SK-N-SH treated with all-trans-retinoic acid at 6 μM for 48 hours (cell line): Measurements from ENCODE around the gene PITPNC1.

Source experiments
- ATAC-seq: fragments of 200-7000 bp; cut with Tn5 transposase; 3 replicates; pipeline ENCODE4 v1.9.1; 2020; ENCODE audit warnings: mild to moderate bottlenecking, moderate library complexity
- BACH2 ChIP-seq: fragments of 250-450 bp; sonication (Bioruptor Pico); IDR thresholded peaks from 2 replicates; pipeline ENCODE4 v1.9.0; 2021; ENCODE audit warnings: mild to moderate bottlenecking, borderline replicate concordance
- CREB5 ChIP-seq: fragments of 250-450 bp; sonication (Bioruptor Pico); IDR thresholded peaks from 2 replicates; pipeline ENCODE4 v1.5.1; 2020; ENCODE audit warnings: low read depth, mild to moderate bottlenecking, moderate library complexity
- CSDC2 ChIP-seq: fragments of 250-450 bp; sonication (Bioruptor Pico); IDR thresholded peaks from 2 replicates; pipeline ENCODE4 v1.5.0; 2020; ENCODE audit warnings: mild to moderate bottlenecking, moderate library complexity
- ESRRG ChIP-seq: fragments of 250-450 bp; sonication (Bioruptor Pico); IDR thresholded peaks from 2 replicates; pipeline ENCODE4 v1.6.1; 2021; ENCODE audit warnings: mild to moderate bottlenecking
- GLIS3 ChIP-seq: fragments of 250-450 bp; sonication (Bioruptor Pico); IDR thresholded peaks from 2 replicates; pipeline ENCODE4 v1.5.0; 2020; ENCODE audit warnings: mild to moderate bottlenecking, moderate library complexity
- ISL1 ChIP-seq: fragments of 250-450 bp; sonication (Bioruptor Pico); IDR thresholded peaks from 2 replicates; pipeline ENCODE4 v2.1.2; 2022; ENCODE audit warnings: mild to moderate bottlenecking, moderate library complexity
- OSR1 ChIP-seq: fragments of 250-450 bp; sonication (Bioruptor Pico); IDR thresholded peaks from 2 replicates; pipeline ENCODE4 v1.8.0; 2022; ENCODE audit warnings: moderate library complexity, mild to moderate bottlenecking, inconsistent platforms
- SNAI2 ChIP-seq: fragments of 250-450 bp; sonication (Bioruptor Pico); IDR thresholded peaks from 2 replicates; pipeline ENCODE4 v1.5.0; 2020; ENCODE audit warnings: mild to moderate bottlenecking, moderate library complexity
- TCF4 ChIP-seq: fragments of 250-450 bp; sonication (Bioruptor Pico); IDR thresholded peaks from 2 replicates; pipeline ENCODE4 v1.8.0; 2021; ENCODE audit warnings: mild to moderate bottlenecking, moderate library complexity, borderline replicate concordance
- TOX ChIP-seq: fragments of 250-450 bp; sonication (Bioruptor Pico); IDR thresholded peaks from 2 replicates; pipeline ENCODE4 v1.8.0; 2021; ENCODE audit warnings: mild to moderate bottlenecking, moderate library complexity, borderline replicate concordance
- TSHZ2 ChIP-seq: fragments of 250-450 bp; sonication (Bioruptor Pico); IDR thresholded peaks from 2 replicates; pipeline ENCODE4 v1.5.0; 2020; ENCODE audit warnings: mild to moderate bottlenecking, moderate library complexity
- ZC3H10 ChIP-seq: fragments of 250-450 bp; sonication (Bioruptor Pico); IDR thresholded peaks from 2 replicates; pipeline ENCODE4 v1.5.1; 2021; ENCODE audit warnings: mild to moderate bottlenecking, moderate library complexity
- ZFP3 ChIP-seq: fragments of 250-450 bp; sonication (Bioruptor Pico); IDR thresholded peaks from 2 replicates; pipeline ENCODE4 v1.5.0; 2020; ENCODE audit warnings: mild to moderate bottlenecking, moderate library complexity
- ZFP30 ChIP-seq: fragments of 450-650 bp; formaldehyde crosslinking; IDR thresholded peaks from 2 replicates; pipeline ENCODE4 v1.5.0; 2022; ENCODE audit warnings: mild to moderate bottlenecking, moderate library complexity
- ZNF565 ChIP-seq: fragments of 450-650 bp; formaldehyde crosslinking; conservative IDR thresholded peaks from 2 replicates; pipeline ENCODE4 v1.5.0; 2020; ENCODE audit warnings: low read depth, mild to moderate bottlenecking, moderate library complexity
- ZNF70 ChIP-seq: fragments of 450-650 bp; formaldehyde crosslinking; IDR thresholded peaks from 2 replicates; pipeline ENCODE4 v1.5.0; 2020; ENCODE audit warnings: mild to moderate bottlenecking, moderate library complexity
- ZNF8 ChIP-seq: fragments of 450-650 bp; formaldehyde crosslinking; IDR thresholded peaks from 2 replicates; pipeline ENCODE4 v1.5.0; 2020; ENCODE audit warnings: mild to moderate bottlenecking, moderate library complexity
- TF ChIP-seq, protein P1 (sequence below): fragments of 250-450 bp; sonication (Bioruptor Pico); IDR thresholded peaks from 2 replicates; pipeline ENCODE4 v1.8.0; 2020; ENCODE audit warnings: mild to moderate bottlenecking, moderate library complexity, borderline replicate concordance
- TF ChIP-seq, protein P2 (sequence below): fragments of 250-450 bp; sonication (Bioruptor Pico); IDR thresholded peaks from 2 replicates; pipeline ENCODE4 v1.5.1; 2021; ENCODE audit warnings: mild to moderate bottlenecking, moderate library complexity

Gene PITPNC1

GRCh38 chr17:67435786-67436185 lies 58.7 kb downstream of the PITPNC1 start (continued):
- TF ChIP-seq, protein P1, sequence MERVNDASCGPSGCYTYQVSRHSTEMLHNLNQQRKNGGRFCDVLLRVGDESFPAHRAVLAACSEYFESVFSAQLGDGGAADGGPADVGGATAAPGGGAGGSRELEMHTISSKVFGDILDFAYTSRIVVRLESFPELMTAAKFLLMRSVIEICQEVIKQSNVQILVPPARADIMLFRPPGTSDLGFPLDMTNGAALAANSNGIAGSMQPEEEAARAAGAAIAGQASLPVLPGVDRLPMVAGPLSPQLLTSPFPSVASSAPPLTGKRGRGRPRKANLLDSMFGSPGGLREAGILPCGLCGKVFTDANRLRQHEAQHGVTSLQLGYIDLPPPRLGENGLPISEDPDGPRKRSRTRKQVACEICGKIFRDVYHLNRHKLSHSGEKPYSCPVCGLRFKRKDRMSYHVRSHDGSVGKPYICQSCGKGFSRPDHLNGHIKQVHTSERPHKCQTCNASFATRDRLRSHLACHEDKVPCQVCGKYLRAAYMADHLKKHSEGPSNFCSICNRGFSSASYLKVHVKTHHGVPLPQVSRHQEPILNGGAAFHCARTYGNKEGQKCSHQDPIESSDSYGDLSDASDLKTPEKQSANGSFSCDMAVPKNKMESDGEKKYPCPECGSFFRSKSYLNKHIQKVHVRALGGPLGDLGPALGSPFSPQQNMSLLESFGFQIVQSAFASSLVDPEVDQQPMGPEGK (CRISPR knock-in tag): no peak
- TF ChIP-seq ZFP3: no peak
- no peak for TF ChIP-seq ZNF70
- TF ChIP-seq ISL1 (CRISPR knock-in tag): no peak

DNA sequence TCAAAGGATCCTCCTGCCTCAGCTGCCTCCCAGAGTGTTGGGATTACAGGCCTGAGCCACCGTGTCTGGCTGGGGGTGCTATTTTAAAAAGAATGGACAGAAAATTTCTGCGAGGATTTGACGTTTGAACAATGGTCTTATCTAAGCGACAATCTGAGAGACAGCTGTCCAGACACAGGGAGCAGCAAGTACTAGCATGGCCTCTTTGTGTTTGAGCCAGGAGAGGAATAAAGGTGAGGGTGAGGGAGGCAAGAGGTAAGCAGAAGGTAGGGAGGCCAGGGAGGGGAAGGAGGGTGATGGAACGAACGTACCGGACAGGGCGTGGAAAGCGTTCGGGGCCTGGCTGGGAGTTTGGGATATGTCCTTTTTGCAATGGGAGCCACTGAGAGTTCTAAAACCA lies 59.2 kb downstream of the PITPNC1 start:
- TF ChIP-seq ZC3H10: no peak
- TF ChIP-seq BACH2 (CRISPR knock-in tag): no peak
- TF ChIP-seq ZFP3: no peak
- TF ChIP-seq ESRRG: no peak
- TF ChIP-seq ZFP30 (CRISPR knock-in tag): no peak
- TF ChIP-seq TSHZ2 (CRISPR knock-in tag): no peak
- TF ChIP-seq, protein P2, sequence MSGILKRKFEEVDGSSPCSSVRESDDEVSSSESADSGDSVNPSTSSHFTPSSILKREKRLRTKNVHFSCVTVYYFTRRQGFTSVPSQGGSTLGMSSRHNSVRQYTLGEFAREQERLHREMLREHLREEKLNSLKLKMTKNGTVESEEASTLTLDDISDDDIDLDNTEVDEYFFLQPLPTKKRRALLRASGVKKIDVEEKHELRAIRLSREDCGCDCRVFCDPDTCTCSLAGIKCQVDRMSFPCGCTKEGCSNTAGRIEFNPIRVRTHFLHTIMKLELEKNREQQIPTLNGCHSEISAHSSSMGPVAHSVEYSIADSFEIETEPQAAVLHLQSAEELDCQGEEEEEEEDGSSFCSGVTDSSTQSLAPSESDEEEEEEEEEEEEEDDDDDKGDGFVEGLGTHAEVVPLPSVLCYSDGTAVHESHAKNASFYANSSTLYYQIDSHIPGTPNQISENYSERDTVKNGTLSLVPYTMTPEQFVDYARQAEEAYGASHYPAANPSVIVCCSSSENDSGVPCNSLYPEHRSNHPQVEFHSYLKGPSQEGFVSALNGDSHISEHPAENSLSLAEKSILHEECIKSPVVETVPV (CRISPR knock-in tag): no peak
- TF ChIP-seq ISL1 (CRISPR knock-in tag): no peak
- no peak for TF ChIP-seq SNAI2 (CRISPR knock-in tag)
- TF ChIP-seq CREB5: no peak
- no peak for TF ChIP-seq CSDC2 (CRISPR knock-in tag)
- no peak for TF ChIP-seq TCF4 (CRISPR knock-in tag)
- no peak for TF ChIP-seq OSR1 (CRISPR knock-in tag)
- no peak for TF ChIP-seq TOX
- no peak for TF ChIP-seq GLIS3 (CRISPR knock-in tag)
- TF ChIP-seq ZNF565 (CRISPR knock-in tag): no peak
- TF ChIP-seq, all 23 proteins: peak for 0
- no peak for ATAC-seq

DNA sequence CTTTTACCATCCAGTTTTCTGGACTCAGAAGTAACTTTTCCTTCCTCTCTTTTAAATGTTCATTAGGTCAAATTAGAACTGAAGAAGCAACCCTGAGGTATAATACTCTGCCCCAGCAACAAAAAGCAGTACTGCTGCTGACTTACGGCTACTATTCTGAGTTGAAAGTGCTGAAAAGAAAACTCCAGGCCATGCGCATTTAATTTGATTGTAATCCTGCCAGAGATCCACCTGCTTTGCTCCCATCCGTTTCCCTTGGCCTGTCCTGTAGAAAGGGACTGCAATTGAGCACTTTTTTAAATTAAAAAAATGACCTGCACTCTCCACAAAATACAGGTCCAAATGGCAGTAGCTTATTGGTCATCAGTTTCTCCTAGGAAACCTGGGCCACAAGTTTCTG lies 61.6 kb downstream of the PITPNC1 start:
- TF ChIP-seq TCF4 (CRISPR knock-in tag) (peak; percentile 35; the same call in 1 of the 2 replicates), SNAI2 (CRISPR knock-in tag) (peak; percentile 99), TSHZ2 (CRISPR knock-in tag) (0 out of 2 replicates have a peak, but pooled peaks have one; percentile 54), ZNF8 (CRISPR knock-in tag) (no peak), CREB5 (no peak)
- TF ChIP-seq, protein P2 (CRISPR knock-in tag): no peak
- no peak for ATAC-seq
